Keratinocyte (primary cell): ENCODE measurements around the gene NCAM2. TPM values are rescaled to one million over a fixed set of nuclear protein-coding genes. Genes with fewer than 3 reads are reported as not detected.

Experiments used
- DNase-seq: peaks from one replicate; pipeline ENCODE4 v3.0.0-alpha.2; 2011; ENCODE audit warnings: low read depth, missing footprints, low spot score
- FAIRE-seq: peaks from 2 replicates; lab custom pipeline; 2011; peaks lifted over from hg19 to GRCh38; lab: Jason Lieb, UNC
- H2AFZ ChIP-seq: 2 replicates; pipeline ENCODE4 v1.6.0; 2012; ENCODE audit warnings: low read length, control low read depth, inconsistent platforms; ENCODE audit not compliant: control insufficient read depth
- H3K27ac ChIP-seq: 2 replicates; pipeline ENCODE4 v1.5.1; 2011; ENCODE audit warnings: low read length; ENCODE audit not compliant: control insufficient read depth, insufficient read depth
- H3K27me3 ChIP-seq: 3 replicates; pipeline ENCODE4 v1.6.0; 2011; ENCODE audit warnings: low read length; ENCODE audit not compliant: control insufficient read depth, insufficient read depth; ENCODE audit errors: extremely low read depth
- H3K36me3 ChIP-seq, 2 experiments: 2 replicates in 1 of 2; 3 replicates in 1 of 2; pipeline ENCODE4 v1.5.1; 2011; ENCODE audit warnings: low read length in 2 of 2, mild to moderate bottlenecking in 1 of 2; ENCODE audit not compliant: control insufficient read depth in 2 of 2, insufficient read depth in 2 of 2; ENCODE audit errors: extremely low read depth in 1 of 2
- H3K4me1 ChIP-seq: 3 replicates; pipeline ENCODE4 v1.5.1; 2011; ENCODE audit warnings: low read length; ENCODE audit not compliant: control insufficient read depth, insufficient read depth; ENCODE audit errors: extremely low read depth
- H3K4me2 ChIP-seq: 3 replicates; pipeline ENCODE4 v1.6.0; 2011; ENCODE audit warnings: low read depth, low read length; ENCODE audit not compliant: control insufficient read depth, insufficient read depth; ENCODE audit errors: extremely low read depth
- H3K4me3 ChIP-seq, 3 experiments: fragments of 200-600 bp in 1 of 3; sonication (generic) in 1 of 3; 2 replicates in 2 of 3; 3 replicates in 1 of 3; pipeline ENCODE4 v1.5.1; 2011 to 2016; ENCODE audit warnings: low read length in 3 of 3, mild to moderate bottlenecking in 3 of 3, control low read depth in 2 of 3, inconsistent platforms in 1 of 3, low read depth in 1 of 3, mixed read lengths in 1 of 3, mixed run types in 1 of 3, moderate library complexity in 1 of 3; ENCODE audit not compliant: control insufficient read depth in 2 of 3, insufficient read depth in 2 of 3; ENCODE audit errors: extremely low read depth in 1 of 3
- H3K79me2 ChIP-seq: 2 replicates; pipeline ENCODE4 v1.6.0; 2012; ENCODE audit warnings: low read length; ENCODE audit not compliant: control insufficient read depth, insufficient read depth
- H3K9ac ChIP-seq: 3 replicates; pipeline ENCODE4 v1.6.0; 2011; ENCODE audit warnings: low read length; ENCODE audit not compliant: control insufficient read depth, insufficient read depth; ENCODE audit errors: extremely low read depth
- H3K9me1 ChIP-seq: 3 replicates; pipeline ENCODE4 v1.6.0; 2011; ENCODE audit warnings: low read length; ENCODE audit not compliant: control insufficient read depth, insufficient read depth; ENCODE audit errors: extremely low read depth
- H3K9me3 ChIP-seq: 2 replicates; pipeline ENCODE4 v1.5.1; 2012; ENCODE audit warnings: low read depth, low read length; ENCODE audit not compliant: control insufficient read depth
- H4K20me1 ChIP-seq: 3 replicates; pipeline ENCODE4 v1.6.0; 2011; ENCODE audit warnings: low read length; ENCODE audit not compliant: control insufficient read depth, insufficient read depth; ENCODE audit errors: extremely low read depth
- EZH2 ChIP-seq: IDR thresholded peaks from one replicate; pipeline ENCODE4 v1.6.1; 2012; ENCODE audit warnings: inconsistent platforms, mild to moderate bottlenecking, low read length, moderate library complexity
- dilution Hi-C: fragments of 300-500 bp; cut with MboI; formaldehyde crosslinking; loops from one replicate; pipeline ENCODE4 v1.7.0; 2020; ENCODE audit warnings: low sequenced_read_pairs; ENCODE audit not compliant: extremely low pct_ligation_motif_present
- polyA plus RNA-seq, 5 experiments: library from polyadenylated mRNA; depleted of rRNA in 3 of 5; stranded (reverse) in 3 of 5; stranded (forward) in 1 of 5; unstranded in 1 of 5; fragments of >200 nt; gene quantifications; 1 replicate in 1 of 5; 2 replicates in 3 of 5; 3 replicates in 1 of 5; pipeline versions ENCODE4 v1.2.1 to v1.2.3, GENCODE V29; 2011 to 2012; ENCODE audit warnings: missing spikeins in 2 of 5, low read depth in 1 of 5, low replicate concordance in 1 of 5
- TF ChIP-seq, protein P1 (sequence below), 3 experiments: IDR thresholded peaks in 1 of 3; conservative IDR thresholded peaks in 1 of 3; optimal IDR thresholded peaks in 1 of 3; 2 replicates in 2 of 3; 3 replicates in 1 of 3; pipeline versions ENCODE3 to v1.5.1; 2011; ENCODE audit warnings: low read length in 3 of 3, mild to moderate bottlenecking in 3 of 3, moderate library complexity in 2 of 3, control low read depth in 1 of 3, inconsistent platforms in 1 of 3; ENCODE audit not compliant: insufficient read depth in 2 of 3; ENCODE audit errors: extremely low read depth in 1 of 3

Gene NCAM2
- polyA plus RNA-seq, 1 donor (not counting 4 experiments of a cell fraction or from before 2014, with no cell fraction given), result 0.16 TPM

- DNase-seq (no peak), FAIRE-seq (no peak)
- Histone ChIP-seq H3K4me1 (no peaks in the 10 kb centered on the region), H3K9ac (no peak overlapping the region), H4K20me1 (no peaks in the 10 kb centered on the region), H3K79me2 (no peaks in the 10 kb centered on the region), H2AFZ (no peak overlapping the region), H3K9me1 (no peaks in the 10 kb centered on the region), H3K4me3 (no peak overlapping the region), H3K36me3 (no peaks in the 10 kb centered on the region), H3K9me3 (no peaks in the 10 kb centered on the region), H3K27ac (no peak overlapping the region), H3K4me2 (no peak overlapping the region), H3K27me3 (peaks cover 18% of the 10 kb centered on the region)
- no peak for TF ChIP-seq EZH2
- TF ChIP-seq, protein P1, sequence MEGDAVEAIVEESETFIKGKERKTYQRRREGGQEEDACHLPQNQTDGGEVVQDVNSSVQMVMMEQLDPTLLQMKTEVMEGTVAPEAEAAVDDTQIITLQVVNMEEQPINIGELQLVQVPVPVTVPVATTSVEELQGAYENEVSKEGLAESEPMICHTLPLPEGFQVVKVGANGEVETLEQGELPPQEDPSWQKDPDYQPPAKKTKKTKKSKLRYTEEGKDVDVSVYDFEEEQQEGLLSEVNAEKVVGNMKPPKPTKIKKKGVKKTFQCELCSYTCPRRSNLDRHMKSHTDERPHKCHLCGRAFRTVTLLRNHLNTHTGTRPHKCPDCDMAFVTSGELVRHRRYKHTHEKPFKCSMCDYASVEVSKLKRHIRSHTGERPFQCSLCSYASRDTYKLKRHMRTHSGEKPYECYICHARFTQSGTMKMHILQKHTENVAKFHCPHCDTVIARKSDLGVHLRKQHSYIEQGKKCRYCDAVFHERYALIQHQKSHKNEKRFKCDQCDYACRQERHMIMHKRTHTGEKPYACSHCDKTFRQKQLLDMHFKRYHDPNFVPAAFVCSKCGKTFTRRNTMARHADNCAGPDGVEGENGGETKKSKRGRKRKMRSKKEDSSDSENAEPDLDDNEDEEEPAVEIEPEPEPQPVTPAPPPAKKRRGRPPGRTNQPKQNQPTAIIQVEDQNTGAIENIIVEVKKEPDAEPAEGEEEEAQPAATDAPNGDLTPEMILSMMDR (optimal IDR thresholded peaks at IDR 0.05 in 1 of 3, IDR thresholded peaks at IDR 0.05 in 1 of 3, conservative IDR thresholded peaks at IDR 0.05 in 1 of 3; ENCODE audit: extremely low read depth in 1 of 3, insufficient read depth in 2 of 3, low read length in 3 of 3), result no peak
- dilution Hi-C loops, result no loop called here
These were observed 2.5 kb downstream of the NCAM2 start for GRCh38 chr21:21000591-21001175.

DNA sequence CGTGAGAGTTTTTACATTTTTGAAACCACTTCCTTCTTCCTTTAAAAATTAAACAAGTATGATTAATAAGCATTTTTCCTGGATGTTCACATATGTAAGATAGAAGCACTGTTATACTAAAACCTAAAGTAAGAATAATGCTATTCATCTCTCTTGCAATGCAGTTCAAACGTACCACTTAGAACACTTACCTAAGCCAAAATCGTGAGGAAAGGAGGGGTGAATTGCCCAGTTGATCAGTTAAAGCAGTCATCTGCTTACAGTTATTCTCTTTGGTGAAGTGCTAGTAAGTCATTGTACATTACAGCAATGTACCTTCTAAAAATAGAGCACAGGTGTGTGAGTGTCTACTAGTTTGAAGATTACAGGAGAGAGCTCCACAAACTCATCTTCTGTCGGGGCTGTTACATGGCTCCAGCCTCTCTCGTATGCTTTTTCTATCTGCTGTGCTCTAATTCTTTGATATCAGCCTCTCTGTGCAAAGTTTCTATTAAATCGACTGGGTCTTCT, 3.4 kb downstream of the NCAM2 start:
- Histone ChIP-seq H3K4me2 (no peak overlapping the region), H3K9me3 (no peaks in the 10 kb centered on the region), H2AFZ (no peak overlapping the region), H3K36me3 (no peaks in the 10 kb centered on the region), H3K79me2 (no peaks in the 10 kb centered on the region), H3K4me3 (no peak overlapping the region), H4K20me1 (no peaks in the 10 kb centered on the region), H3K27ac (no peak overlapping the region), H3K4me1 (no peaks in the 10 kb centered on the region), H3K9me1 (no peaks in the 10 kb centered on the region), H3K9ac (no peak overlapping the region), H3K27me3 (peaks cover 18% of the 10 kb centered on the region)
- dilution Hi-C loops, result no loop called here
- TF ChIP-seq EZH2, result no peak
- TF ChIP-seq, protein P1 (optimal IDR thresholded peaks at IDR 0.05 in 1 of 3, IDR thresholded peaks at IDR 0.05 in 1 of 3, conservative IDR thresholded peaks at IDR 0.05 in 1 of 3; ENCODE audit: extremely low read depth in 1 of 3, insufficient read depth in 2 of 3, low read length in 3 of 3), result no peak
- DNase-seq (no peak), FAIRE-seq (no peak)
